GM23338 (cell line): Measurements from ENCODE around the gene FGF1. TPM values are rescaled to one million over a fixed set of nuclear protein-coding genes. Genes with fewer than 3 reads are reported as not detected.

Source experiments
- ATAC-seq: fragments of 200-7000 bp; cut with Tn5 transposase; 3 replicates; pipeline ENCODE4 v1.9.1; 2020
- DNase-seq: peaks from one replicate; pipeline ENCODE4 v3.0.0-alpha.2; 2015; ENCODE audit warnings: low spot score
- H2AFZ ChIP-seq: fragments of 200-600 bp; sonication (generic); 2 replicates; pipeline ENCODE4 v1.8.0; 2016; ENCODE audit warnings: antibody characterized with exemption, mild to moderate bottlenecking, moderate library complexity
- H3F3A ChIP-seq: fragments of 200-600 bp; sonication (generic); replicated peaks from 2 replicates; pipeline ENCODE4 v1.8.0; 2017; ENCODE audit warnings: antibody characterized with exemption, mixed run types, low read depth
- H3K27ac ChIP-seq: fragments of 200-600 bp; sonication (generic); 2 replicates; pipeline ENCODE4 v1.6.1; 2016; ENCODE audit warnings: low read depth
- H3K27me3 ChIP-seq: fragments of 200-600 bp; sonication (generic); 2 replicates; pipeline ENCODE4 v1.8.0; 2016; ENCODE audit warnings: mild to moderate bottlenecking, mixed run types, moderate library complexity; ENCODE audit not compliant: insufficient read depth
- H3K36me3 ChIP-seq: fragments of 200-600 bp; sonication (generic); 2 replicates; pipeline ENCODE4 v1.8.0; 2016; ENCODE audit warnings: mild to moderate bottlenecking; ENCODE audit not compliant: insufficient read depth
- H3K4me1 ChIP-seq: fragments of 200-600 bp; sonication (generic); 2 replicates; pipeline ENCODE4 v1.8.0; 2016; ENCODE audit warnings: mild to moderate bottlenecking, moderate library complexity; ENCODE audit not compliant: insufficient read depth
- H3K4me2 ChIP-seq: fragments of 200-600 bp; sonication (generic); 2 replicates; pipeline ENCODE4 v1.7.1; 2017; ENCODE audit warnings: mixed run types
- H3K4me3 ChIP-seq: fragments of 200-600 bp; sonication (generic); 2 replicates; pipeline ENCODE4 v1.6.1; 2016; ENCODE audit warnings: mixed run types
- H3K79me2 ChIP-seq: fragments of 200-600 bp; sonication (generic); replicated peaks from 2 replicates; pipeline ENCODE4 v1.8.0; 2017; ENCODE audit warnings: mild to moderate bottlenecking; ENCODE audit not compliant: insufficient read depth
- H3K9me2 ChIP-seq: fragments of 200-600 bp; sonication (generic); 2 replicates; pipeline ENCODE4 v1.8.0; 2017; ENCODE audit not compliant: insufficient read depth
- H4K20me1 ChIP-seq: fragments of 200-600 bp; sonication (generic); replicated peaks from 2 replicates; pipeline ENCODE4 v1.8.0; 2017; ENCODE audit warnings: mild to moderate bottlenecking; ENCODE audit not compliant: insufficient read depth
- H3K27ac Mint-ChIP-seq: 2 replicates; pipeline ENCODE4 v1.8.0; 2020; ENCODE audit warnings: inconsistent platforms, mild to moderate bottlenecking, moderate library complexity, mixed read lengths
- H3K27me3 Mint-ChIP-seq: 3 replicates; pipeline ENCODE4 v1.8.0; 2022; ENCODE audit warnings: low read depth, mild to moderate bottlenecking, moderate library complexity, mixed read lengths, inconsistent platforms; ENCODE audit not compliant: insufficient read depth, poor library complexity
- H3K36me3 Mint-ChIP-seq: 3 replicates; pipeline ENCODE4 v1.8.0; 2021; ENCODE audit warnings: low read depth, mild to moderate bottlenecking, inconsistent platforms, moderate library complexity, mixed read lengths
- H3K4me1 Mint-ChIP-seq: 3 replicates; pipeline ENCODE4 v1.8.0; 2020; ENCODE audit warnings: mild to moderate bottlenecking, inconsistent platforms, mixed read lengths
- H3K4me3 Mint-ChIP-seq: 3 replicates; pipeline ENCODE4 v1.8.0; 2021; ENCODE audit warnings: moderate library complexity, mild to moderate bottlenecking, inconsistent platforms, mixed read lengths
- H3K9me3 Mint-ChIP-seq: 3 replicates; pipeline ENCODE4 v1.8.0; 2020; ENCODE audit warnings: moderate library complexity, mild to moderate bottlenecking, inconsistent platforms, mixed read lengths
- CREB1 ChIP-seq: fragments of 250-450 bp; sonication (Bioruptor Pico); IDR thresholded peaks from 2 replicates; pipeline ENCODE4 v1.5.0; 2020; ENCODE audit warnings: low read depth, mild to moderate bottlenecking, moderate library complexity
- CTCF ChIP-seq, 2 experiments: fragments of 200-600 bp in 1 of 2; sonication (generic) in 1 of 2; conservative IDR thresholded peaks; 2 replicates each; pipeline versions ENCODE4 v1.5.1 to v1.6.1; 2016 to 2017; ENCODE audit warnings: antibody characterized with exemption in 2 of 2, low read depth in 2 of 2, mild to moderate bottlenecking in 2 of 2, moderate library complexity in 1 of 2
- ETS1 ChIP-seq: IDR thresholded peaks from 2 replicates; pipeline ENCODE4 v1.6.1; 2016; ENCODE audit warnings: antibody characterized with exemption
- EZH2 ChIP-seq: fragments of 200-600 bp; sonication (generic); IDR thresholded peaks from one replicate; pipeline ENCODE4 v1.8.0; 2017; ENCODE audit warnings: antibody characterized with exemption, mild to moderate bottlenecking, low read depth; ENCODE audit not compliant: unreplicated experiment
- ZNF331 ChIP-seq: fragments of 250-450 bp; sonication (Bioruptor Pico); IDR thresholded peaks from 2 replicates; pipeline ENCODE4 v1.5.0; 2020; ENCODE audit warnings: low read depth, mild to moderate bottlenecking, moderate library complexity
- polyA plus RNA-seq: library from polyadenylated mRNA; unstranded; fragments of >200 nt; fragmentation: Nextera tagmentation; extraction: Ambion mirVana; gene quantifications from 2 replicates; pipeline ENCODE4 v1.2.1, GENCODE V29; 2016
- total RNA-seq: library from RNA; depleted of rRNA; stranded (reverse); fragments of >200 nt; shearing (Covaris generic); gene quantifications from 2 replicates; pipeline ENCODE4 v1.2.3, GENCODE V29; 2014

Gene FGF1
- total and polyA plus RNA-seq, 2 experiments from 2014 or later: 0.21 to 0.34 TPM

GRCh38 chr5:142654578-142655058 lies 31.3 kb downstream of the FGF1 start:
- TF ChIP-seq ETS1 (no peak), CTCF (conservative IDR thresholded peaks at IDR 0.05; ENCODE audit: low read depth in 2 of 2) (peak in 1 of 2 experiments; percentile 29; a peak in 3 of 4 replicates)
- no peaks in the 10 kb centered on the region for H3K27me3 ChIP-seq
- Mint-ChIP-seq H3K4me3 (no peak overlapping the region), H3K9me3 (no peaks in the 10 kb centered on the region), H3K36me3 (no peaks in the 10 kb centered on the region; the same call in 2 of the 3 replicates), H3K27ac (no peak overlapping the region), H3K27me3 (peaks cover 9% of the 10 kb centered on the region), H3K4me1 (peaks cover 11% of the 10 kb centered on the region)
- H3K27ac ChIP-seq: no peak overlapping the region
- no peaks in the 10 kb centered on the region for H4K20me1 ChIP-seq
- H3K4me2 ChIP-seq: no peak overlapping the region
- H3K4me1 ChIP-seq: 0 out of 2 replicates have a peak, but pooled peaks cover 9% of the 10 kb centered on the region
- no peaks in the 10 kb centered on the region for H3K36me3 ChIP-seq
- H3F3A ChIP-seq: no peaks in the 10 kb centered on the region
- H3K79me2 ChIP-seq: no peaks in the 10 kb centered on the region
- H3K9me2 ChIP-seq: no peaks in the 10 kb centered on the region
- 0 out of 2 replicates have a peak overlapping the region, but pooled peaks have one; percentile 38 for H2AFZ ChIP-seq
- peak; percentile 68 for ATAC-seq
- DNase-seq: peak; percentile 47
- no peak overlapping the region for H3K4me3 ChIP-seq

- no peak for ATAC-seq
- H3K27me3 ChIP-seq: no peaks in the 10 kb centered on the region
- Mint-ChIP-seq H3K9me3 (no peaks in the 10 kb centered on the region), H3K27ac (no peak overlapping the region), H3K4me3 (no peak overlapping the region), H3K4me1 (peaks cover 11% of the 10 kb centered on the region), H3K27me3 (peaks cover 9% of the 10 kb centered on the region), H3K36me3 (no peaks in the 10 kb centered on the region; the same call in 2 of the 3 replicates)
- H3K27ac ChIP-seq: no peak overlapping the region
- H3K36me3 ChIP-seq: no peaks in the 10 kb centered on the region
- H3K9me2 ChIP-seq: no peaks in the 10 kb centered on the region
- H3K4me1 ChIP-seq: 0 out of 2 replicates have a peak, but pooled peaks cover 9% of the 10 kb centered on the region
- no peaks in the 10 kb centered on the region for H3K79me2 ChIP-seq
- H3F3A ChIP-seq: no peaks in the 10 kb centered on the region
- no peak overlapping the region for H2AFZ ChIP-seq
- no peaks in the 10 kb centered on the region for H4K20me1 ChIP-seq
- no peak overlapping the region for H3K4me3 ChIP-seq
- no peak overlapping the region for H3K4me2 ChIP-seq
- DNase-seq: no peak
- TF ChIP-seq CTCF (conservative IDR thresholded peaks at IDR 0.05; ENCODE audit: low read depth in 2 of 2) (no peak), ETS1 (no peak), ZNF331 (no peak), CREB1 (CRISPR knock-in tag) (no peak), EZH2 (no peak)
Observed at GRCh38 chr5:142653321-142653720, 32.6 kb downstream of the FGF1 start.
